Progenitor cell of endocrine pancreas (in vitro differentiated cells): Measurements from ENCODE around the gene UCKL1. TPM values are rescaled to one million over a fixed set of nuclear protein-coding genes. Genes with fewer than 3 reads are reported as not detected.
A peak's percentile ranks its signal among the peaks of the same experiment; 100 is the strongest.

Source experiments
- DNase-seq: peaks from one replicate; pipeline ENCODE4 v3.0.0; 2021; ENCODE audit warnings: low spot score; ENCODE audit not compliant: unreplicated experiment
- H3K27ac Mint-ChIP-seq: 2 replicates; pipeline ENCODE4 v1.8.0; 2021; ENCODE audit warnings: mild to moderate bottlenecking, moderate library complexity, mixed read lengths
- H3K27me3 Mint-ChIP-seq: 2 replicates; pipeline ENCODE4 v1.8.0; 2021; ENCODE audit warnings: mixed read lengths
- H3K36me3 Mint-ChIP-seq: 2 replicates; pipeline ENCODE4 v1.8.0; 2022; ENCODE audit warnings: mixed read lengths; ENCODE audit not compliant: insufficient read depth
- H3K4me1 Mint-ChIP-seq: 2 replicates; pipeline ENCODE4 v1.8.0; 2021; ENCODE audit warnings: low read depth, mixed read lengths
- H3K4me3 Mint-ChIP-seq: 2 replicates; pipeline ENCODE4 v1.8.0; 2021; ENCODE audit warnings: low read depth, mild to moderate bottlenecking, moderate library complexity, mixed read lengths
- H3K9me3 Mint-ChIP-seq: 2 replicates; pipeline ENCODE4 v1.8.0; 2021; ENCODE audit warnings: low read depth, mixed read lengths
- total RNA-seq: library from RNA; stranded (reverse); gene quantifications from 2 replicates; pipeline ENCODE4 v1.2.1, GENCODE V29; 2021
- TF ChIP-seq, protein P1 (sequence below): fragments of 200-600 bp; sonication (generic); IDR thresholded peaks from one replicate; pipeline ENCODE4 v1.5.0; 2021; ENCODE audit warnings: antibody characterized with exemption, mild to moderate bottlenecking; ENCODE audit not compliant: unreplicated experiment

The UCKL1 gene
- total RNA-seq, 1 donor from 2014 or later: 79.2 TPM

- no peaks in the 10 kb centered on the region for H3K27me3 Mint-ChIP-seq
- no peak for DNase-seq
- peak overlapping the region; percentile 43 for H3K27ac Mint-ChIP-seq
Observed at GRCh38 chr20:63935447-63935846, 20.8 kb downstream of the UCKL1 start.

GRCh38 chr20:63934271-63935068 is 21.7 kb downstream of the UCKL1 start:
- Mint-ChIP-seq H3K9me3 (no peaks in the 10 kb centered on the region), H3K27ac (peak overlapping the region; percentile 43), H3K4me3 (no peak overlapping the region), H3K27me3 (no peaks in the 10 kb centered on the region), H3K36me3 (peaks cover 25% of the 10 kb centered on the region), H3K4me1 (no peaks in the 10 kb centered on the region)
- TF ChIP-seq, protein P1, sequence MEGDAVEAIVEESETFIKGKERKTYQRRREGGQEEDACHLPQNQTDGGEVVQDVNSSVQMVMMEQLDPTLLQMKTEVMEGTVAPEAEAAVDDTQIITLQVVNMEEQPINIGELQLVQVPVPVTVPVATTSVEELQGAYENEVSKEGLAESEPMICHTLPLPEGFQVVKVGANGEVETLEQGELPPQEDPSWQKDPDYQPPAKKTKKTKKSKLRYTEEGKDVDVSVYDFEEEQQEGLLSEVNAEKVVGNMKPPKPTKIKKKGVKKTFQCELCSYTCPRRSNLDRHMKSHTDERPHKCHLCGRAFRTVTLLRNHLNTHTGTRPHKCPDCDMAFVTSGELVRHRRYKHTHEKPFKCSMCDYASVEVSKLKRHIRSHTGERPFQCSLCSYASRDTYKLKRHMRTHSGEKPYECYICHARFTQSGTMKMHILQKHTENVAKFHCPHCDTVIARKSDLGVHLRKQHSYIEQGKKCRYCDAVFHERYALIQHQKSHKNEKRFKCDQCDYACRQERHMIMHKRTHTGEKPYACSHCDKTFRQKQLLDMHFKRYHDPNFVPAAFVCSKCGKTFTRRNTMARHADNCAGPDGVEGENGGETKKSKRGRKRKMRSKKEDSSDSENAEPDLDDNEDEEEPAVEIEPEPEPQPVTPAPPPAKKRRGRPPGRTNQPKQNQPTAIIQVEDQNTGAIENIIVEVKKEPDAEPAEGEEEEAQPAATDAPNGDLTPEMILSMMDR: peak; percentile 48
- DNase-seq: no peak

More at GRCh38 chr20:63935447-63935846, 20.8 kb downstream of the UCKL1 start:
- H3K36me3 Mint-ChIP-seq: peaks cover 22% of the 10 kb centered on the region
- no peaks in the 10 kb centered on the region for H3K4me1 Mint-ChIP-seq
- TF ChIP-seq, protein P1: no peak
- H3K9me3 Mint-ChIP-seq: no peaks in the 10 kb centered on the region
- H3K4me3 Mint-ChIP-seq: no peak overlapping the region

- TF ChIP-seq, protein P1: no peak
- H3K36me3 Mint-ChIP-seq: peaks cover 25% of the 10 kb centered on the region
- H3K9me3 Mint-ChIP-seq: no peaks in the 10 kb centered on the region
- no peak overlapping the region for H3K4me3 Mint-ChIP-seq
- DNase-seq: no peak
- H3K4me1 Mint-ChIP-seq: no peaks in the 10 kb centered on the region
- no peak overlapping the region for H3K27ac Mint-ChIP-seq
- H3K27me3 Mint-ChIP-seq: no peaks in the 10 kb centered on the region
Observed at GRCh38 chr20:63933646-63934045, 22.6 kb downstream of the UCKL1 start.

GRCh38 chr20:63932606-63933160 is 23.5 kb downstream of the UCKL1 start:
- H3K4me1 Mint-ChIP-seq: no peaks in the 10 kb centered on the region
- no peak overlapping the region for H3K27ac Mint-ChIP-seq
- no peaks in the 10 kb centered on the region for H3K9me3 Mint-ChIP-seq
- no peaks in the 10 kb centered on the region for H3K27me3 Mint-ChIP-seq
- H3K4me3 Mint-ChIP-seq: no peak overlapping the region
- peaks cover 22% of the 10 kb centered on the region for H3K36me3 Mint-ChIP-seq
- no peak for DNase-seq
- TF ChIP-seq, protein P1: no peak

DNA sequence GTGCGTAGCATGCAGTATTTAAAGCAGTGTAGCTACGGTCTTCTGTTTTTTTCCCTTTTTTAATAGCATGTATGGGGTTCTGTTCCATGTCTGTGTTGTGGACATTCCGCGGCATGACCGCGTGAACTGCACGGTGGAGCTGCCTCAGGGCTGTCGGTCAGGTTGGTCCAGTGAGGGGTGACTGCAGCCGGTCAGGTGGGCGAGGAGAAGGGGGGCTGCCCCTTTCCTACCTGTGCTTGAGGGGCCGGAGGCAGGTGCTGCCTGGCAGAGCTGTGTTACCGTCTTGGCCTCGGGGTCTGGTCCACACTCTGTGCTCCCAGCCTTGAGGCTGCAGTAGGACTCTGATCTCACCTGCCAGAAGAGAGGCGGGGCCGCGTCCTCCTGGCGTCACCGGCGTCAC is 24.5 kb downstream of the UCKL1 start:
- DNase-seq: no peak
- Mint-ChIP-seq H3K36me3 (peaks cover 20% of the 10 kb centered on the region), H3K27me3 (no peaks in the 10 kb centered on the region), H3K4me3 (no peak overlapping the region), H3K27ac (no peak overlapping the region), H3K4me1 (peaks cover 2% of the 10 kb centered on the region), H3K9me3 (no peaks in the 10 kb centered on the region)
- TF ChIP-seq, protein P1: no peak
